GM12875 (cell line): Measurements from ENCODE around the gene UGT1A8.

Experiments used
- H3K4me3 ChIP-seq: one replicate; pipeline ENCODE4 v1.5.1; 2011; ENCODE audit warnings: low read depth, low read length, control low read depth
- TF ChIP-seq, protein P1 (sequence below): IDR thresholded peaks from 2 replicates; pipeline ENCODE4 v1.5.1; 2011; ENCODE audit warnings: low read depth, mild to moderate bottlenecking, control low read depth, inconsistent platforms, low read length, moderate library complexity, borderline replicate concordance; ENCODE audit not compliant: insufficient read depth

UGT1A8 gene

GRCh38 chr2:233801357-233802131, 184.1 kb downstream of the UGT1A8 start:
- H3K4me3 ChIP-seq, result no peak overlapping the region
- TF ChIP-seq, protein P1, sequence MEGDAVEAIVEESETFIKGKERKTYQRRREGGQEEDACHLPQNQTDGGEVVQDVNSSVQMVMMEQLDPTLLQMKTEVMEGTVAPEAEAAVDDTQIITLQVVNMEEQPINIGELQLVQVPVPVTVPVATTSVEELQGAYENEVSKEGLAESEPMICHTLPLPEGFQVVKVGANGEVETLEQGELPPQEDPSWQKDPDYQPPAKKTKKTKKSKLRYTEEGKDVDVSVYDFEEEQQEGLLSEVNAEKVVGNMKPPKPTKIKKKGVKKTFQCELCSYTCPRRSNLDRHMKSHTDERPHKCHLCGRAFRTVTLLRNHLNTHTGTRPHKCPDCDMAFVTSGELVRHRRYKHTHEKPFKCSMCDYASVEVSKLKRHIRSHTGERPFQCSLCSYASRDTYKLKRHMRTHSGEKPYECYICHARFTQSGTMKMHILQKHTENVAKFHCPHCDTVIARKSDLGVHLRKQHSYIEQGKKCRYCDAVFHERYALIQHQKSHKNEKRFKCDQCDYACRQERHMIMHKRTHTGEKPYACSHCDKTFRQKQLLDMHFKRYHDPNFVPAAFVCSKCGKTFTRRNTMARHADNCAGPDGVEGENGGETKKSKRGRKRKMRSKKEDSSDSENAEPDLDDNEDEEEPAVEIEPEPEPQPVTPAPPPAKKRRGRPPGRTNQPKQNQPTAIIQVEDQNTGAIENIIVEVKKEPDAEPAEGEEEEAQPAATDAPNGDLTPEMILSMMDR, result no peak

DNA sequence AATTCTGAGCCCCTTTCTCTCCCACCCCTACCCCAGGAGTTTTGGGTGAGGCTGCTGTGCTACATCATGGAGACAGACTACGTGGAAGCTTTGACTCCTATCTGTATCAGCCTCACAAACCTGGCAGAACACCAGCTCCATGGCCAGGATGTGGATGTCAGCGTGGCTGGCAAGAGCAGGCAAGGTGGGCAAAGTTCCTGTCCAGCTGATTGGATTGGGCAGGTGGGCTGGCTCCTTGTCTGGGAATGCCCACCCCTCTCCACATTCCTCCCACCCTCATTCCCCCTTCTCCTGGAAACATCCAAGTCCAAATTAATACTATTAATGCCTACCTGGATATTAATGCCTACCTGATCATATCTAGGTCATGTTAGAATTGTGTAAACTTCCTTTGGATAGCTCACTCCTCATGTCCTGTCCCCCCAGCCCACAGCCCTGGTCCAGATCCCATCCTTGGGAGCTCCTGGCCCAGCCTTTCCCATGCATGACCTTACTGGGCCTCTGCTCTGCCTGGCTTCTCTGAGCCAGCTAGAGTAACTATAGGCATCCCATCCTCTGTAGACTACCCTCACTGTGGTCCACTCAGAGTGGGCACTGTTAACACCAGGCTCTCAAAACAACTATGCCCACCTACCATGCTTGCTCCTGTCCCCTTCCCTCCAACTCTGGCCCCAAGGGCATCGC, 184.8 kb downstream of the UGT1A8 start:
- TF ChIP-seq, protein P1, result no peak
- no peak overlapping the region for H3K4me3 ChIP-seq

- no peak overlapping the region for H3K4me3 ChIP-seq
- TF ChIP-seq, protein P1, result no peak
Observed at GRCh38 chr2:233803292-233803911, 186.0 kb downstream of the UGT1A8 start.

- TF ChIP-seq, protein P1, result no peak
- no peak overlapping the region for H3K4me3 ChIP-seq
Observed at GRCh38 chr2:233803994-233804393, 186.6 kb downstream of the UGT1A8 start.

- TF ChIP-seq, protein P1, result no peak
- H3K4me3 ChIP-seq, result no peak overlapping the region
Observed at GRCh38 chr2:233807215-233807865, 189.9 kb downstream of the UGT1A8 start.

GRCh38 chr2:233807966-233808935, 190.8 kb downstream of the UGT1A8 start:
- TF ChIP-seq, protein P1, result no peak
- H3K4me3 ChIP-seq, result no peak overlapping the region
